NCI-H2196 treated with DMSO at 0.1 percent for 48 hours (cell line): ENCODE data around the gene CLC.
"Not testable (repeated sequence)": the region's sequence is repeated elsewhere in the genome, so short reads cannot be mapped to it uniquely, and the experiment has no call there.

ENCODE experiments used
- DNase-seq: peaks from one replicate; lab custom pipeline; 2025; ENCODE audit not compliant: unreplicated experiment; lab: John Stamatoyannopoulos, UW

The CLC gene

DNA sequence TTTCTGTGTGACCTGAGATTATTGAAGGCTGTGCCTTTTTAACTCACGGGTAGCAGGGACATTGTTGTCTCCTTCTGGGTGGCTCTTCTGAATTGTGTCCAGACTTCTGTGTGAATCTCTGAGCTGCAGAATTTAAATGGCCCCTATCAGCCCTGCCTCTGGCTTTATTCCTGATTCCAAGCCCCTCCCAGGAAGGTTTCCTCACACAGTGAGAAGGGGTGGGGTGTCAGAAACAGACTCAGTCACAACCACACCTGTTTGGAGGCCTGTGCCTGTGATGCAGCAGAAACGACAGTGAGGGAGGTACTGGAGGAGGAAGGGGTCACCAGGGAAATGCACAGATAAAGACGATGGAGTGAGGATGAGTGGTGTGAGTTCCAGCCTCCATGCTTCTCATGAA lies at the start of gene CLC:
TSS of gene CLC (minus strand) at position 139 of the 400 bp plus-strand sequence. CDS start at position 62, 77 bp downstream.
- no peak for DNase-seq

DNA sequence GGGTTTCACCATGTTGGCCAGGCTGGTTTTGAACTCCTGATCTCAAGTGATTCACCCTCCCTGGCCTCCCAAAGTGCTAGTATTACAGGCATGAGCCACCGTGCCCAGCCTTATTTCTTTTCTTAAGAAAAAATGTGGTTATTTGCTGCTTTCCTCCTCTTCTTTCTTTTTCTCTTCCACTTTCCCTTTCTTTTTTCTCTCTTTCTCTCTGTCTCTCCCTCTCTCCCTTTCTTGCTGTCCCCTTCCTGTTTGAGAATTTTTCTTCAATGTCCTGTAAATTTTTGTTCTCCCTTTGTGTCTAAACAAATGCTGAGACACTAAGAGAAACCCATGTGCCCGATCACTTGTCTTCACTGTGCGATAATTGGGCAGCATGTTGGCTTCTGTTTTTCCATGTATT lies 43.1 kb upstream of the CLC start:
- no peak for DNase-seq

- no peak for DNase-seq
Measured at GRCh38 chr19:39778763-39779162, 40.9 kb upstream of the CLC start, which contains the start of gene LEUTX. Gene LEUTX, plus strand, starts transcription at chr19:39778854. Its CDS starts 67 bp downstream, at chr19:39778921.

DNA sequence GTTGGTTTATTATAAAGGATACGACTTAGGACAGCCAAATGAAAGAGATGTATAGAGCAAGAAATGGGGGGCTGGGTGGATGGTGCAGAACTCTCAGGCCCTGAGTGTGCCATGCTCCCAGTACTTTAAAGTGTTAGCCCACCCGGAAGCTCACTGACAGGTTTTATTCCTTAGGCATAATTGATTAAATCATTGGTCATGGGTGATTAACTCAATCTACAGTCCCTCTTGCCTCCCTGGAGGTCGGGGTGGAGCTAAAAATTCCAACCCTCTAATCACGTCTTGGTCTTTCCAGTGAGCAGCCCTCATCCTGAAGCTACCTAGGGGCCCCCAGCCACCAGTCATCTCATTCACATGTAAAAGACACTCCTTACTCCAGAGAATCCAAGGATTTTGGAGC lies 31.0 kb upstream of the CLC start:
- no peak for DNase-seq

GRCh38 chr19:39768334-39768733 lies 30.5 kb upstream of the CLC start:
- DNase-seq, result no peak

DNA sequence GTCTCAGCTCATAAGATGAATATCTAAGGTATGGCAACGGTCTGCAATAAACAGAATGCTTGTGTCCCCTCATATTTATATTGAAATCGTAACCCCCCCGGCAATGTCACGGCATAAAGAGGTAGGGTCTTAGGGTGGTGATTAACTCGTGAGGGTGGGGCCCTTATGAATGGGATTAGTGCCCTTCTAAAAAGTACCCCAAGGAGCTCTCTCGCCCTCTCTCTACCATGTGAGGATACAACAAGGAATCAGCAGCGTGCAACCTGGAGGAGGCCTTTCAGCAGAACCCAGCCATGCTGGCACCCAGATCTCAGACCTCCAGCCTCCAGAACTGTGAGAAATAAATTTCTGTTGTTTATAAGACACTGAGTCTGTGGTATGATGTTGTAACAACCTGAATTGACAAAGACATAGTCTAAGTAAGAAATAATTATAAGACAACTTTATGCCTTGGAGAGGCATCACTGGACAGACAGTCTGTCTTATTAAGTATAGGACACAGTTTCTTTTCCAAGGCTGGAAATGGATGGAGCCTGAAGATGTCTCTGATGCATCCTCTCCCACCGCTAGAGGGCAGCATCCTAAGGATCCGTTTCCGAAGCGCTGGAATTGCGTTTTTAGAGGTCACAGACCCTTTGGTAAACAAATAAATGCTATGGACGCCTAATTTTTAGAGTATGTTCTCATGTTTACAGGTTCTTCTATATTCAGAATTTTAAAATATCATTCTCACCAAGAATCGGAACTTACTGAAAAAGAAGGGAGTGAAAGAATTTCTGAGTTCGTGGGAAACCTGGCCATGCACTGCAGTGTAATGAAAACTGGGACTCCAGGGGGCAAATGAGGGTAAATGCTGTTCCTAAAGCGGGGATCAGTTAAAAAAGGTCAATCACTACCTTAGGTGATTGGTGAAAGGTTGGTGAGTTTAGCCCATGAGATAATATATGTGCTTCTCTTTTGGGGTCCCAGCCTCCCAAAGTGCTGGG lies 27.6 kb upstream of the CLC start:
- no peak for DNase-seq

DNA sequence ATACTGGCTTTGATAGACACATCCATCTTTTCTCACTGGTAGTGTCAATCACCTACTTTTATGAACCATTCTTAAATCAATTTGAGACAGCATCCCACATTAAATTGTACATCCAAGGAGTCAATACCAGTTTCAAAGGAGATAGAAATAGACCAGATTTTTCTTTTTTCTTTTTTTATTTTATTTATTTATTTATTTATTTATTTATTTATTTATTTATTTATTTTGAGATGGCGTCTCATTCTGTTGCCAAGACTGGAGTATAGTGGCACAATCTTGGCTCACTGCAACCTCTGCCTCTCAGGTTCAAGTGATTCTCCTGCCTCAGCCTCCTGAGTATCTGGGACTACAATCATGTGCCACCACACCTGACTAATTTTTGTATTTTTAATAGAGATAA lies 24.0 kb upstream of the CLC start:
- not testable (repeated sequence) for DNase-seq

- no peak for DNase-seq
Measured at GRCh38 chr19:39759457-39760184, 21.8 kb upstream of the CLC start.

DNA sequence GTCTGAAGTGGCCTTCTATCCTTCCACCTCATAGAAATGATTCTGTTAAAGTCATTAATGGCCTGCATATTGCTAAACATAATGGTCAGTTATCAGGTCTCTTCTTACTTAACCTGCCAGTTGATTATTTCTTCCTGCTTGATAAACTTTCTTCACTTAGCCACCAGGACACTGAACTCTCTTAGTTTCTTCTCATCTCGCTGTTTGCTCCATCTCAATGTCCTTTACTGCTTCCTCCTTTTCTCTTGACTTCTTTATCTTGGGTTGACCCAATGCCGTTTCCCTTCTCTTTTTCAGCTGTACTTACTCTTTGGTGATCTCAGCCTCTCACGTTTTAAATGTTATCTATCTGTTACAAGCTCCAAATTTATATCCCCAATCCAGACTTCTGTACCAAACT lies 17.1 kb upstream of the CLC start:
- DNase-seq, result no peak

- no peak for DNase-seq
Measured at GRCh38 chr19:39754544-39754943, 16.7 kb upstream of the CLC start.

DNA sequence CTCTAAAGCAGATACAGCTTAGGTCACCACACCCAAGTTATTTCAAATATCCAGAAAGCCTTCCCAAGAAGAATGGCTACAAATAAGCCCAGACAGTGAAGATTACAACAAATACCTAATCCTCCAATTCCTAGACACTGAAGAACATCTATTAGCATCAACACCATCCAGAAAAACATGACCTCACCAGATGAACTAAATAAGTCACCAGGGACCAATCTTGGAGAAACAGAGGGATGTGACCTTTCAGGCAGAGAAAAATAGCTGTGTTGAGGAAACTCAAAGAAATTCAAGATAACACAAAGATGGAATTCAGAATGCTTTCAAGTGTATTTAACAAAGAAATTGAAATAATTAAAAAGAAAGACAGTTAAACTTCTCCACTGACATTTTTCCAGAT lies 15.0 kb upstream of the CLC start:
- no peak for DNase-seq

GRCh38 chr19:39752390-39752789 lies 14.6 kb upstream of the CLC start:
- no peak for DNase-seq

DNA sequence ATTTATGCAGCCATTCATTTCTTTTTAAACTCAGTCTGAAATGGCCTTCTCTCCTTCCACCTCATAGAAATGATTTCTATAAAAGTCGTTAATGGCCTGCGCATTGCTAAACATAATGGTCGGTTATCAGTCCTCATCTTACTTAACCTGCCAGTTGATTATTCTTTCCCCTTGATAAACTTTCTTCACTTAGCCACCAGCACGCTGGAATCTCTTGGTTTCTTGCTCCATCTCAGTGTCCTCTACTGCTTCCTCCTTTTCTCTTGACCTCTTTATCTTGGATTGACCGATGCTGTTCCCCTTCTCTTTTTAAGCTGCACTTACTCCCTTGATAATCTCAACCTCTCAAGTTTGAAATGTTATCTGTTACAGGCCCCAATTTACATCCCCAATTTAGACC lies 12.2 kb upstream of the CLC start:
- DNase-seq, result no peak

GRCh38 chr19:39746836-39747529 lies 9.2 kb upstream of the CLC start:
- no peak for DNase-seq

GRCh38 chr19:39745643-39746042 lies 7.8 kb upstream of the CLC start:
- DNase-seq, result no peak

GRCh38 chr19:39740395-39740794 lies 2.6 kb upstream of the CLC start:
- DNase-seq, result no peak

GRCh38 chr19:39738814-39739213 lies 985 bp upstream of the CLC start:
- DNase-seq, result no peak

DNA sequence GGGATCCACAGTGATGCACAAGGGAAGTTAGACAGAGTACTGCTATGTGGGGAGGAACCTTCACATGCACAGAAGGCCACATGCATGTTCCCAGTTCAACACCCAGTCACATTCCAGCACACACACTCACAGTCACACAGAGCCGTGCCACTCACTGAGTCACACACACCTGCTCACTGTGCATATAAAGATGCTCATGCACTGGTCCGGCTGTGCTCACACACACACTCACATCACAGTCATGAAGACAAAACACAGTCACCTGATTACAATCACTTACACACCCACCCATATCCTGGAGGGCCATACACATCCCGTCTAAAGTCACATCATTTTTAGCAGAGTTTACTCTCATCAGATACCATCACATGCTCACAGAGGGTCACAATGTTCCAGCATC lies 478 bp downstream of the CLC start:
- DNase-seq, result no peak

- DNase-seq, result no peak
Measured at GRCh38 chr19:39736088-39736487, 1.7 kb downstream of the CLC start.

- DNase-seq, result no peak
Measured at GRCh38 chr19:39735688-39736087, 2.1 kb downstream of the CLC start.

DNA sequence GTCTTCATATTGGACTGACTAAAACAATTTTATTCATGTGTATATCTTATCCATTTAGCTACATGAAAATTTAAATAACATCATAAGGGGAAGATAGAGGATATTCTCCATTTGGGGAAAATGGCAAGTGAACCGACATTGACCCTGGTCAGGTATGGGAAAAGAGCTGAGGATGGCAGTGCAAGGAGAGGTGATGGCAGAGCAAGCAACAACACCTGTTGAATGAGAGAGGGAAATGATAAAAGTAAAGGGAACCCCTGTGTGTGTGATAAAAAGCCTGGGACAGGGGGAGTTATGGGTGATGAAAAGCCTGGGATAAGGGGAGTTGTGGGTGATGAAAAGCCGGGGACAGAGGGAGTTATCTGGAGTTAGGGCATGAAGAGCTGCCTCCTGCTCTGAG lies 4.0 kb downstream of the CLC start:
- DNase-seq, result no peak
